Endothelial cell of umbilical vein (primary cell): ENCODE data around the gene PLEKHG4. TPM values are rescaled to one million over a fixed set of nuclear protein-coding genes. Genes with fewer than 3 reads are reported as not detected.

Experiments
- BruUV-seq: library from RNA; stranded (reverse); fragments of 400-500 nt; replicated peaks from 2 replicates; lab custom pipeline; 2021; lab: Mats Ljungman, UMichigan
- CTCF ChIA-PET: fragments of 300-600, 350-600 bp; sonication (Branson Sonifier 250); formaldehyde crosslinking; loops from one replicate; lab custom pipeline; 2021; ENCODE audit warnings: antibody characterized with exemption, inconsistent platforms; lab: Charles Lee
- POLR2A ChIA-PET: fragments of 300-600, 350-600 bp; sonication (Branson Sonifier 250); formaldehyde crosslinking; loops from one replicate; lab custom pipeline; 2021; ENCODE audit warnings: antibody characterized with exemption, inconsistent platforms; lab: Charles Lee
- DNase-seq: peaks from one replicate; pipeline ENCODE4 v3.0.0-alpha.2; 2011; ENCODE audit warnings: low read depth, low spot score
- FAIRE-seq: peaks from 2 replicates; lab custom pipeline; 2011; peaks lifted over from hg19 to GRCh38; lab: Jason Lieb, UNC
- H2AFZ ChIP-seq: 2 replicates; pipeline ENCODE4 v1.6.0; 2012; ENCODE audit warnings: low read depth, low read length, control low read depth, inconsistent platforms
- H3K27ac ChIP-seq: 2 replicates; pipeline ENCODE4 v1.5.1; 2011; ENCODE audit warnings: low read depth, mild to moderate bottlenecking, control low read depth, low read length, moderate library complexity; ENCODE audit not compliant: insufficient read depth
- H3K27me3 ChIP-seq, 2 experiments: 2 replicates each; pipeline versions ENCODE4 v1.6.0 to v1.6.1; 2011; ENCODE audit warnings: low read length in 2 of 2, mixed read lengths in 1 of 2; ENCODE audit not compliant: control insufficient read depth in 2 of 2, insufficient read depth in 2 of 2
- H3K36me3 ChIP-seq, 2 experiments: 2 replicates in 1 of 2; 3 replicates in 1 of 2; pipeline ENCODE4 v1.5.1; 2011; ENCODE audit warnings: low read length in 2 of 2, mild to moderate bottlenecking in 1 of 2, moderate library complexity in 1 of 2; ENCODE audit not compliant: control insufficient read depth in 2 of 2, insufficient read depth in 2 of 2; ENCODE audit errors: extremely low read depth in 1 of 2
- H3K4me1 ChIP-seq: 3 replicates; pipeline ENCODE4 v1.5.1; 2011; ENCODE audit warnings: mild to moderate bottlenecking, low read length; ENCODE audit not compliant: control insufficient read depth, insufficient read depth; ENCODE audit errors: extremely low read depth
- H3K4me2 ChIP-seq: 2 replicates; pipeline ENCODE4 v1.6.1; 2011; ENCODE audit warnings: low read length, control low read depth, mixed read lengths; ENCODE audit not compliant: insufficient read depth
- H3K4me3 ChIP-seq, 3 experiments: fragments of 200-600 bp in 1 of 3; sonication (generic), shearing (Covaris generic) in 1 of 3; replicated peaks in 1 of 3; 2 replicates each; pipeline ENCODE4 v1.5.1; 2011 to 2016; ENCODE audit warnings: control low read depth in 3 of 3, low read length in 3 of 3, mild to moderate bottlenecking in 2 of 3, inconsistent platforms in 1 of 3, low read depth in 1 of 3, moderate library complexity in 1 of 3; ENCODE audit not compliant: insufficient read depth in 1 of 3
- H3K79me2 ChIP-seq: 2 replicates; pipeline ENCODE4 v1.6.0; 2012; ENCODE audit warnings: low read length, inconsistent platforms; ENCODE audit not compliant: control insufficient read depth, insufficient read depth
- H3K9ac ChIP-seq: replicated peaks from 2 replicates; pipeline ENCODE3; 2011; ENCODE audit warnings: low read length, control low read depth; ENCODE audit not compliant: insufficient read depth; ENCODE audit errors: extremely low read depth
- H3K9me1 ChIP-seq: replicated peaks from 3 replicates; pipeline ENCODE4 v1.6.0; 2011; ENCODE audit warnings: mild to moderate bottlenecking, low read length; ENCODE audit not compliant: control insufficient read depth, insufficient read depth; ENCODE audit errors: extremely low read depth
- H3K9me3 ChIP-seq: replicated peaks from 2 replicates; pipeline ENCODE4 v1.5.1; 2012; ENCODE audit warnings: low read length, inconsistent platforms; ENCODE audit not compliant: control insufficient read depth, insufficient read depth
- H4K20me1 ChIP-seq: replicated peaks from 2 replicates; pipeline ENCODE3; 2011; ENCODE audit warnings: mild to moderate bottlenecking, low read length; ENCODE audit not compliant: control insufficient read depth, insufficient read depth; ENCODE audit errors: extremely low read depth
- EZH2 ChIP-seq: IDR thresholded peaks from 2 replicates; pipeline ENCODE4 v1.6.1; 2012; ENCODE audit warnings: borderline replicate concordance, low read depth, mild to moderate bottlenecking, moderate library complexity, low read length, inconsistent platforms; ENCODE audit not compliant: severe bottlenecking
- JUN ChIP-seq: IDR thresholded peaks from 2 replicates; pipeline ENCODE4 v1.6.1; 2011; ENCODE audit warnings: borderline replicate concordance, low read depth; ENCODE audit not compliant: insufficient read length, insufficient read depth
- MAX ChIP-seq: IDR thresholded peaks from 2 replicates; pipeline ENCODE4 v1.6.1; 2011; ENCODE audit not compliant: insufficient read depth, insufficient read length
- MYC ChIP-seq: IDR thresholded peaks from one replicate; pipeline ENCODE4 v1.6.1; 2011; ENCODE audit warnings: mild to moderate bottlenecking, low read depth, low read length
- POLR2A ChIP-seq: IDR thresholded peaks from 2 replicates; pipeline ENCODE4 v1.6.1; 2012; ENCODE audit warnings: low read depth, mild to moderate bottlenecking, control low read depth, low read length
- POLR2AphosphoS5 ChIP-seq: IDR thresholded peaks from 2 replicates; pipeline ENCODE4 v1.6.1; 2012; ENCODE audit warnings: low read depth, mild to moderate bottlenecking, control low read depth, low read length, moderate library complexity; ENCODE audit not compliant: insufficient read depth
- dilution Hi-C: fragments of 300-500 bp; cut with MboI; formaldehyde crosslinking; loops from one replicate; pipeline ENCODE4 v1.15.0; 2019; ENCODE audit warnings: low sequenced_read_pairs; ENCODE audit not compliant: extremely low pct_ligation_motif_present
- intact Hi-C: fragments of 100-400 bp; cut with micrococcal nuclease; formaldehyde crosslinking; loops from one replicate; pipeline ENCODE4 v1.10.0; 2022
- polyA plus RNA-seq, 4 experiments: library from polyadenylated mRNA; depleted of rRNA in 3 of 4; stranded (reverse) in 3 of 4; unstranded in 1 of 4; fragments of >200 nt; gene quantifications; 2 replicates each; pipeline versions ENCODE4 v1.2.1 to v1.2.3, GENCODE V29; 2011 to 2012; ENCODE audit warnings: missing spikeins in 1 of 4
- total RNA-seq: library from RNA; stranded (reverse); gene quantifications from 2 replicates; pipeline ENCODE4 v1.2.3, GENCODE V29; 2021
- TF ChIP-seq, protein P1 (sequence below), 2 donors: IDR thresholded peaks; 1 replicate in 1 of 2; 2 replicates in 1 of 2; pipeline ENCODE4 v1.5.1; 2011; ENCODE audit warnings: low read length in 2 of 2, mild to moderate bottlenecking in 2 of 2, moderate library complexity in 2 of 2, control low read depth in 1 of 2, inconsistent platforms in 1 of 2, low read depth in 1 of 2; ENCODE audit not compliant: insufficient read depth in 1 of 2; ENCODE audit errors: extremely low read depth in 1 of 2

Gene PLEKHG4
- total and polyA plus RNA-seq, 2 donors (not counting 3 experiments of a cell fraction or from before 2014, with no cell fraction given), result 26.6 to 34.8 TPM

- Histone ChIP-seq H3K4me2 (no peak overlapping the region), H3K9ac (no peak overlapping the region), H3K27me3 (no peaks in the 10 kb centered on the region), H3K4me1 (peaks cover 16% of the 10 kb centered on the region), H3K27ac (no peak overlapping the region), H3K4me3 (no peak overlapping the region), H3K79me2 (no peaks in the 10 kb centered on the region), H3K9me3 (no peaks in the 10 kb centered on the region), H3K36me3 (no peaks in the 10 kb centered on the region), H4K20me1 (no peaks in the 10 kb centered on the region), H2AFZ (no peak overlapping the region), H3K9me1 (no peaks in the 10 kb centered on the region)
- POLR2A ChIA-PET, result no interaction called here
- CTCF ChIA-PET, result interaction anchor here (1.0 to 2.6 kb wide), 6 partner anchors 14 to 164 kb away, joined by 3 to 10 read pairs (median 4); no protein-coding TSS in a partner anchor
- BruUV-seq, result no TSS peak
- intact Hi-C loops (no loop called here), dilution Hi-C loops (no loop called here)
- DNase-seq (no peak), FAIRE-seq (no peak)
- TF ChIP-seq, protein P1, sequence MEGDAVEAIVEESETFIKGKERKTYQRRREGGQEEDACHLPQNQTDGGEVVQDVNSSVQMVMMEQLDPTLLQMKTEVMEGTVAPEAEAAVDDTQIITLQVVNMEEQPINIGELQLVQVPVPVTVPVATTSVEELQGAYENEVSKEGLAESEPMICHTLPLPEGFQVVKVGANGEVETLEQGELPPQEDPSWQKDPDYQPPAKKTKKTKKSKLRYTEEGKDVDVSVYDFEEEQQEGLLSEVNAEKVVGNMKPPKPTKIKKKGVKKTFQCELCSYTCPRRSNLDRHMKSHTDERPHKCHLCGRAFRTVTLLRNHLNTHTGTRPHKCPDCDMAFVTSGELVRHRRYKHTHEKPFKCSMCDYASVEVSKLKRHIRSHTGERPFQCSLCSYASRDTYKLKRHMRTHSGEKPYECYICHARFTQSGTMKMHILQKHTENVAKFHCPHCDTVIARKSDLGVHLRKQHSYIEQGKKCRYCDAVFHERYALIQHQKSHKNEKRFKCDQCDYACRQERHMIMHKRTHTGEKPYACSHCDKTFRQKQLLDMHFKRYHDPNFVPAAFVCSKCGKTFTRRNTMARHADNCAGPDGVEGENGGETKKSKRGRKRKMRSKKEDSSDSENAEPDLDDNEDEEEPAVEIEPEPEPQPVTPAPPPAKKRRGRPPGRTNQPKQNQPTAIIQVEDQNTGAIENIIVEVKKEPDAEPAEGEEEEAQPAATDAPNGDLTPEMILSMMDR (IDR thresholded peaks at IDR 0.05; ENCODE audit: extremely low read depth in 1 of 2, insufficient read depth in 1 of 2, low read depth in 1 of 2, low read length in 2 of 2), result peak in 1 of 2 donors; percentile 27
- TF ChIP-seq POLR2AphosphoS5, result no peak
Observed at GRCh38 chr16:67264277-67264676, 15.1 kb upstream of the PLEKHG4 start.

GRCh38 chr16:67264866-67265265, 14.5 kb upstream of the PLEKHG4 start:
- Histone ChIP-seq H3K4me1 (peaks cover 22% of the 10 kb centered on the region), H3K4me3 (no peak overlapping the region), H2AFZ (no peak overlapping the region), H3K9me1 (no peaks in the 10 kb centered on the region), H3K9me3 (no peaks in the 10 kb centered on the region), H3K9ac (no peak overlapping the region), H3K27me3 (no peaks in the 10 kb centered on the region), H3K36me3 (no peaks in the 10 kb centered on the region), H4K20me1 (no peaks in the 10 kb centered on the region), H3K79me2 (no peaks in the 10 kb centered on the region), H3K27ac (no peak overlapping the region), H3K4me2 (no peak overlapping the region)
- ChIA-PET POLR2A (no interaction called here), CTCF (interaction anchor here (0.6 to 2.6 kb wide), 6 partner anchors 13 to 601 kb away, joined by 3 to 10 read pairs (median 4); no protein-coding TSS in a partner anchor)
- TF ChIP-seq POLR2A, result no peak
- TF ChIP-seq, protein P1 (IDR thresholded peaks at IDR 0.05; ENCODE audit: extremely low read depth in 1 of 2, insufficient read depth in 1 of 2, low read depth in 1 of 2, low read length in 2 of 2), result no peak
- TF ChIP-seq MYC, result no peak
- TF ChIP-seq POLR2AphosphoS5, result no peak
- TF ChIP-seq MAX, result no peak
- no peak for TF ChIP-seq EZH2
- no peak for TF ChIP-seq JUN
- dilution Hi-C loops, result no loop called here
- no peak for DNase-seq
- no TSS peak for BruUV-seq
- no peak for FAIRE-seq
- intact Hi-C loops, result no loop called here
